HepG2 (cell line): Measurements from ENCODE around the gene IQCE. TPM values are rescaled to one million over a fixed set of nuclear protein-coding genes. Genes with fewer than 3 reads are reported as not detected.

Experiments used
- ARHGAP35 ChIP-seq: sonication (generic); formaldehyde crosslinking; IDR thresholded peaks from 2 replicates; pipeline ENCODE4 v1.9.0; 2022; ENCODE audit warnings: mild to moderate bottlenecking, inconsistent platforms, moderate library complexity, missing genetic modification reagents, borderline replicate concordance
- CHCHD3 ChIP-seq: sonication (generic); formaldehyde crosslinking; IDR thresholded peaks from 2 replicates; pipeline ENCODE4 v1.8.0; 2022; ENCODE audit warnings: mild to moderate bottlenecking, missing genetic modification reagents, moderate library complexity
- GLI4 ChIP-seq: sonication (generic); formaldehyde crosslinking; IDR thresholded peaks from 2 replicates; pipeline ENCODE4 v1.5.1; 2020; ENCODE audit warnings: missing genetic modification reagents, mild to moderate bottlenecking, moderate library complexity, borderline replicate concordance
- HIC2 ChIP-seq: sonication (generic); formaldehyde crosslinking; IDR thresholded peaks from 2 replicates; pipeline ENCODE4 v1.9.0; 2022; ENCODE audit warnings: low read depth, missing genetic modification reagents
- IRX3 ChIP-seq: sonication (generic); formaldehyde crosslinking; IDR thresholded peaks from 2 replicates; pipeline ENCODE4 v1.8.1; 2023; ENCODE audit warnings: mild to moderate bottlenecking, low read depth, missing genetic modification reagents, borderline replicate concordance
- MNT ChIP-seq: fragments of 450-650 bp; IDR thresholded peaks from 2 replicates; pipeline ENCODE4 v1.6.1; 2016
- RCOR2 ChIP-seq: IDR thresholded peaks from 2 replicates; pipeline ENCODE4 v1.6.1; 2016; ENCODE audit warnings: missing biosample characterization, missing genetic modification reagents
- RFX5 ChIP-seq: IDR thresholded peaks from 2 replicates; pipeline ENCODE4 v1.6.1; 2011; ENCODE audit warnings: low read depth, low read length, improper control_type of control experiment
- SMC3 ChIP-seq: IDR thresholded peaks from 2 replicates; pipeline ENCODE4 v1.6.1; 2011; ENCODE audit warnings: low read length, improper control_type of control experiment
- SSRP1 ChIP-seq: IDR thresholded peaks from 2 replicates; pipeline ENCODE4 v1.6.1; 2016; ENCODE audit warnings: control low read depth
- SUZ12 ChIP-seq: fragments of 150-350 bp; IDR thresholded peaks from 2 replicates; pipeline ENCODE4 v1.6.1; 2014; ENCODE audit warnings: low read depth, low read length
- XRCC5 ChIP-seq: fragments of 200-400 bp; formaldehyde crosslinking; optimal IDR thresholded peaks from 2 replicates; pipeline ENCODE3; 2017; ENCODE audit warnings: mild to moderate bottlenecking, low read length
- ZFP90 ChIP-seq: sonication (generic); formaldehyde crosslinking; IDR thresholded peaks from 2 replicates; pipeline ENCODE4 v1.8.0; 2022; ENCODE audit warnings: missing genetic modification reagents, mild to moderate bottlenecking, inconsistent platforms, borderline replicate concordance
- ZNF280B ChIP-seq: sonication (generic); formaldehyde crosslinking; IDR thresholded peaks from 2 replicates; pipeline ENCODE4 v1.5.0; 2020; ENCODE audit warnings: missing genetic modification reagents, mild to moderate bottlenecking, borderline replicate concordance
- ZNF30 ChIP-seq: sonication (generic); formaldehyde crosslinking; IDR thresholded peaks from 2 replicates; pipeline ENCODE4 v1.5.0; 2020; ENCODE audit warnings: mild to moderate bottlenecking, missing genetic modification reagents
- ZNF883 ChIP-seq: sonication (generic); formaldehyde crosslinking; IDR thresholded peaks from 2 replicates; pipeline ENCODE4 v1.5.1; 2020; ENCODE audit warnings: mild to moderate bottlenecking, missing genetic modification reagents; ENCODE audit errors: not compliant biosample characterization
- polyA plus RNA-seq, 8 experiments: library from polyadenylated mRNA; depleted of rRNA in 3 of 8; stranded (reverse) in 7 of 8; unstranded in 1 of 8; fragments of >200 nt; fragmentation: Illumina TruSeq in 4 of 8; extraction: Trizol in 4 of 8; gene quantifications; 2 replicates each; pipeline versions ENCODE4 v1.2.1 to v1.2.3, GENCODE V29; 2011 to 2016; ENCODE audit warnings: low read depth in 4 of 8, missing spikeins in 1 of 8, mixed read lengths in 1 of 8; ENCODE audit not compliant: insufficient read depth in 1 of 8
- total RNA-seq, 5 experiments: library from RNA; depleted of rRNA; stranded (reverse); fragments of >200 nt; fragmentation: Illumina TruSeq; extraction: Trizol; gene quantifications; 2 replicates each; pipeline ENCODE4 v1.2.3, GENCODE V29; 2016; ENCODE audit warnings: low read depth in 1 of 5
- TF ChIP-seq, protein P1 (sequence below): sonication (generic); formaldehyde crosslinking; IDR thresholded peaks from 2 replicates; pipeline ENCODE4 v1.5.0; 2020; ENCODE audit warnings: missing genetic modification reagents

IQCE gene
- total and polyA plus RNA-seq, 2 of the 13 experiments (the other 11 are each of a cell fraction or from before 2014, with no cell fraction given), result 1.5 to 2.5 TPM

DNA sequence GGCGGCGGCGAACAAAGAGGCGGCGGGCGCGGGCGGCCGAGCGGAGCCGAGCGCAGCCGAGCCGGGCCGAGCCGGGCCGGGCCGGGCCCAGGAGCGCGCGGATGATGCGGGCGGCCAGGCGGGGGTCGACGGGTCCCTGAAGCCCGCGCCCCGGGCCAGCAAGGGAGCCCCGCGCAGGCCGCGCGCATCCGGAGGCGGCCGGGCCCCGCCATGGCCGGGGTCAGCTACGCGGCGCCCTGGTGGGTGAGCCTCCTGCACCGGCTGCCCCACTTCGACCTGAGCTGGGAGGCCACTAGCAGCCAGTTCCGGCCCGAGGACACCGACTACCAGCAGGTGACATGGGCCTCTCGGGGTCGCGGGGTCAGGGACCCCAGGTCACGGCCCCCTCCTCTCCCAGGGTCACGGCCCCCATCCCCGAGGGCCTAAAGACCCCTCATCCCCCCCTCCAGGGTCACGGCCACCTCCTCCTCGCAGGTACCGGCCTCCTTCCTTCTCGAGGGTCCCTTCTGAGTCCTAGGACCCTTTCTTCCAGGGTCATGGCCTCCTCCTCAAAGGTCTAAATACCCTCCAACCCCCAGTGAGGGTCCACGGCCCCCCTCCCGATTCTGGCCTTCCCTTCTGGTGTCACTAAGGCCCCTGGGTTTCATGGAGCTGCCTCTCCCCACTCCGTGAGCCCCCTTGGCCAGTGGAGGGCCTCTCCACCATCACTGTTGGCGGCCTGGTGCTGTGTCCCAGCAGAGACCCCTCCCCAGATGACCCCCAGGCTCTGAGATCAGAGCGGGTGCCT is 73.4 kb downstream of the IQCE start, which contains the start of gene TTYH3 (continued):
- TF ChIP-seq RFX5 (no peak), HIC2 (CRISPR knock-in tag) (no peak), ZNF280B (0 out of 2 replicates have a peak, but pooled peaks have one; percentile 29), RCOR2 (CRISPR knock-in tag) (no peak), IRX3 (no peak), XRCC5 (no peak), ARHGAP35 (CRISPR knock-in tag) (no peak), SSRP1 (CRISPR knock-in tag) (no peak), ZNF30 (CRISPR knock-in tag) (no peak), ZNF883 (CRISPR knock-in tag) (peak; percentile 18), GLI4 (CRISPR knock-in tag) (0 out of 2 replicates have a peak, but pooled peaks have one; percentile 55), MNT (no peak), SMC3 (no peak), ZFP90 (CRISPR knock-in tag) (no peak), SUZ12 (no peak), CHCHD3 (no peak)
- TF ChIP-seq, protein P1, sequence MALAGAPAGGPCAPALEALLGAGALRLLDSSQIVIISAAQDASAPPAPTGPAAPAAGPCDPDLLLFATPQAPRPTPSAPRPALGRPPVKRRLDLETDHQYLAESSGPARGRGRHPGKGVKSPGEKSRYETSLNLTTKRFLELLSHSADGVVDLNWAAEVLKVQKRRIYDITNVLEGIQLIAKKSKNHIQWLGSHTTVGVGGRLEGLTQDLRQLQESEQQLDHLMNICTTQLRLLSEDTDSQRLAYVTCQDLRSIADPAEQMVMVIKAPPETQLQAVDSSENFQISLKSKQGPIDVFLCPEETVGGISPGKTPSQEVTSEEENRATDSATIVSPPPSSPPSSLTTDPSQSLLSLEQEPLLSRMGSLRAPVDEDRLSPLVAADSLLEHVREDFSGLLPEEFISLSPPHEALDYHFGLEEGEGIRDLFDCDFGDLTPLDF (CRISPR knock-in tag), result no peak
